Measurements from ENCODE around the gene CNOT1.

Gene CNOT1

DNA sequence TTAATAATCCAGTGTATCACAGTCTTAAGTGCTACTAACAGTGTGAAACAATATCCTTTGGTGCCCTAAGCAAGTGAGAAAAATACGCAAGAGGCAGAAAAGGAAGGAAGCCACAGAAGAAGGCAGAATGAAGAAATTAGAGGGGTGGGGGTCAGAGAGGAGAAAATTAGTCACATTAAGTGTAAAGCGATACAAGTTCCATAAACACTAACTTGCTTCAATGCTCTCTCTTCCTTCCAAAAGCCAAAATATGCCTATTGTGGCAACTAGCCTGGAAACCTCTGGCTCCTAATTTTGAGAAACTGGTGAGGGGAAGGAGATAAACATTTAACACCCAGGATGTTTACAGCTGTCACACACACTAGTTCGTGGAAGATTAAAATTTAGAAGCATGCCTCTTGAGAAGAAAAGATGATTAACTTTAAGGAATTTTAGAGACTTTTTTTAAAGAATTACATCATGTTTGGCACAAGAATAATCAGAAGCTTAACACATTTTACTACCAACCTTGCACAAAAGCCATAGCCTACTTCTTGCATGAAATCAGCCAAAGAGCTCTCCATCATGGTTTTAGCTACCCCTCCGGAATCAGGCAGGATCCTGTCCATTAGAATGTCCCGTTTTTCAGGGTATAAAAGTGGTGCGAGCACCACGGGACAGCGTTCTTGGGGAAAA, 44.7 kb downstream of the CNOT1 start:
- Histone ChIP-seq H3K9me2 (replicated peaks; ENCODE audit: low read depth, low read length) (no peaks in the 10 kb centered on the region), H3F3A (ENCODE audit: low read depth) (peaks cover 7% of the 10 kb centered on the region; the same call in 1 of the 2 replicates), H3K4me2 (ENCODE audit: low read depth, low read length, poor library complexity, severe bottlenecking) (no peak overlapping the region), H3K36me3 (ENCODE audit: insufficient read depth, low read length) (peaks cover 96% of the 10 kb centered on the region; the same call in 1 of the 2 replicates), H2AFZ (ENCODE audit: low read length) (no peak overlapping the region), H3K9me3 (ENCODE audit: insufficient read depth, low read depth, low read length) (no peaks in the 10 kb centered on the region), H3K4me3 (ENCODE audit: low read length, poor library complexity, severe bottlenecking) (no peak overlapping the region), H4K20me1 (ENCODE audit: insufficient read depth, low read length, poor library complexity, severe bottlenecking) (peaks cover 6% of the 10 kb centered on the region), H3K79me2 (ENCODE audit: insufficient read depth, low read length) (no peaks in the 10 kb centered on the region; the same call in 1 of the 2 replicates), H3K27me3 (ENCODE audit: insufficient read depth, low read length, poor library complexity, severe bottlenecking) (no peaks in the 10 kb centered on the region), H3K9ac (ENCODE audit: low read depth, low read length, poor library complexity, severe bottlenecking) (no peak overlapping the region), H3K4me1 (ENCODE audit: insufficient read depth, low read length, poor library complexity, severe bottlenecking) (no peaks in the 10 kb centered on the region)
- no peak for TF ChIP-seq EZH2phosphoT487 (IDR thresholded peaks at IDR 0.05; ENCODE audit: borderline replicate concordance)
- TF ChIP-seq, protein P1, sequence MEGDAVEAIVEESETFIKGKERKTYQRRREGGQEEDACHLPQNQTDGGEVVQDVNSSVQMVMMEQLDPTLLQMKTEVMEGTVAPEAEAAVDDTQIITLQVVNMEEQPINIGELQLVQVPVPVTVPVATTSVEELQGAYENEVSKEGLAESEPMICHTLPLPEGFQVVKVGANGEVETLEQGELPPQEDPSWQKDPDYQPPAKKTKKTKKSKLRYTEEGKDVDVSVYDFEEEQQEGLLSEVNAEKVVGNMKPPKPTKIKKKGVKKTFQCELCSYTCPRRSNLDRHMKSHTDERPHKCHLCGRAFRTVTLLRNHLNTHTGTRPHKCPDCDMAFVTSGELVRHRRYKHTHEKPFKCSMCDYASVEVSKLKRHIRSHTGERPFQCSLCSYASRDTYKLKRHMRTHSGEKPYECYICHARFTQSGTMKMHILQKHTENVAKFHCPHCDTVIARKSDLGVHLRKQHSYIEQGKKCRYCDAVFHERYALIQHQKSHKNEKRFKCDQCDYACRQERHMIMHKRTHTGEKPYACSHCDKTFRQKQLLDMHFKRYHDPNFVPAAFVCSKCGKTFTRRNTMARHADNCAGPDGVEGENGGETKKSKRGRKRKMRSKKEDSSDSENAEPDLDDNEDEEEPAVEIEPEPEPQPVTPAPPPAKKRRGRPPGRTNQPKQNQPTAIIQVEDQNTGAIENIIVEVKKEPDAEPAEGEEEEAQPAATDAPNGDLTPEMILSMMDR (conservative IDR thresholded peaks at IDR 0.05; ENCODE audit: low read length) = no peak

DNA sequence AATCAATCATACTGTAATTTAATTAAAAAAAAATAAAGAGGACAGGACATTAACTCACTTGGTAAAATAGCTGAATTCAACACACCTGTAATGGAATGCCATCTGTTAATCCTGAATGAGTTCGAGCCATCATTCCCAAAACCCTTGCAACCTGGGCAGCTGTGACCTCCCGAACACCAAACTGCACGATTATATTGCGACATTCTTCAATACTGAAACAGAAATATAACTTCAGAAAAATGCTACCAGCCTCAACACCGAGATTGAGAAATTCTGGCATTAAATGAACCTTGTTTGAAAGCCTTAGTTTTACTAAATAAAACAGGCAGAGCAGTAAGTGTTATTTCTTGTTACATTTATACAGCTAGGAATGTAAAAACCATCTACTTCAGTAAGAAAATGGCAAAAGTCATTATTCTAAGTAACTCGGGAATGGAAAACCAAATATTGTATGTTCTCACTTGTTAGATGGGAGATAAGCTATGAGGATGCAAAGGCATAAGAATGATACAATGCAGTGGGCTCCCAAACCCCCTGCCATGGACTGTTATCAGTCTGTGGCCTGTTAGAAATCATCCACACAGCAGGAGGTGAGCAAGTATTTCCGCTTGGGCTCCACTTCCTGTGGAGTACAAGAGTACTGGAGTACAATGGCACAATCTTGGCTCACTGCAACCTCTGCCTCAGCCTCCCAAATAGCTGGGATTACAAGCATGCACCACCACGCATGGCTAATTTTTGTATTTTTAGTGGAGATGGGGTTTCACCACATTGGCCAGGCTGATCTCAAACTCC, 46.5 kb downstream of the CNOT1 start:
- H3K27me3 ChIP-seq (ENCODE audit: insufficient read depth, low read length, poor library complexity, severe bottlenecking) = no peaks in the 10 kb centered on the region
- H3K9me2 ChIP-seq (replicated peaks; ENCODE audit: low read depth, low read length) = no peaks in the 10 kb centered on the region
- H3K36me3 ChIP-seq (ENCODE audit: insufficient read depth, low read length) = peaks cover 95% of the 10 kb centered on the region; the same call in 1 of the 2 replicates
- no peak overlapping the region for H3K9ac ChIP-seq (ENCODE audit: low read depth, low read length, poor library complexity, severe bottlenecking)
- peaks cover 7% of the 10 kb centered on the region; the same call in 1 of the 2 replicates for H3F3A ChIP-seq (ENCODE audit: low read depth)
- TF ChIP-seq EZH2phosphoT487 (IDR thresholded peaks at IDR 0.05; ENCODE audit: borderline replicate concordance) = no peak
- TF ChIP-seq, protein P1 (conservative IDR thresholded peaks at IDR 0.05; ENCODE audit: low read length) = no peak
- no peak overlapping the region for H3K4me3 ChIP-seq (ENCODE audit: low read length, poor library complexity, severe bottlenecking)
- H2AFZ ChIP-seq (ENCODE audit: low read length) = no peak overlapping the region
- H3K4me1 ChIP-seq (ENCODE audit: insufficient read depth, low read length, poor library complexity, severe bottlenecking) = no peaks in the 10 kb centered on the region
- H3K9me3 ChIP-seq (ENCODE audit: insufficient read depth, low read depth, low read length) = no peaks in the 10 kb centered on the region
- H4K20me1 ChIP-seq (ENCODE audit: insufficient read depth, low read length, poor library complexity, severe bottlenecking) = no peaks in the 10 kb centered on the region
- H3K4me2 ChIP-seq (ENCODE audit: low read depth, low read length, poor library complexity, severe bottlenecking) = no peak overlapping the region
- no peaks in the 10 kb centered on the region; the same call in 1 of the 2 replicates for H3K79me2 ChIP-seq (ENCODE audit: insufficient read depth, low read length)

DNA sequence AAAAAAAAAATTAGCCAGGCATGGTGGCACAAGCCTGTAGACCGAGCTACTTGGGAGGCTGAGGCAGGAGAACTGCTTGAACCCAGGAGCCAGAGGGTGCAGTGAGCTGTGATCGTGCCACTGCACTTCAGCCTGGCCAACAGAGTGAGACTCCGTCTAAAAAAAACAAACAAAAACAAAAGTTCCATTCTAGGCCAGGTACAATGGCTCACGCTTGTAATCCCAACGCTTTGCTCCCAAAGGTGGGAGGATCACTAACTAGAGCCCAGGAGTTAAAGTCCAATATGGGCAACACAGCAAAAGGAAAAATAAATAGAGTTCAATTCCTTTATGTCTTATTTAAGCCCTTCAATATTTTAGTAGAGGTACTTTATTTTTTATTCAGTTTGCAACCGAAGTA, 47.5 kb downstream of the CNOT1 start:
- peaks cover 96% of the 10 kb centered on the region for H3K36me3 ChIP-seq (ENCODE audit: insufficient read depth, low read length)
- no peak overlapping the region for H3K9ac ChIP-seq (ENCODE audit: low read depth, low read length, poor library complexity, severe bottlenecking)
- no peaks in the 10 kb centered on the region for H4K20me1 ChIP-seq (ENCODE audit: insufficient read depth, low read length, poor library complexity, severe bottlenecking)
- H3K4me1 ChIP-seq (ENCODE audit: insufficient read depth, low read length, poor library complexity, severe bottlenecking) = no peaks in the 10 kb centered on the region
- no peak overlapping the region for H3K4me3 ChIP-seq (ENCODE audit: low read length, poor library complexity, severe bottlenecking)
- no peaks in the 10 kb centered on the region; the same call in 1 of the 2 replicates for H3K79me2 ChIP-seq (ENCODE audit: insufficient read depth, low read length)
- H3K27me3 ChIP-seq (ENCODE audit: insufficient read depth, low read length, poor library complexity, severe bottlenecking) = no peaks in the 10 kb centered on the region
- H3K4me2 ChIP-seq (ENCODE audit: low read depth, low read length, poor library complexity, severe bottlenecking) = no peak overlapping the region
- H2AFZ ChIP-seq (ENCODE audit: low read length) = no peak overlapping the region
- TF ChIP-seq, protein P1 (conservative IDR thresholded peaks at IDR 0.05; ENCODE audit: low read length) = no peak
- no peak for TF ChIP-seq EZH2phosphoT487 (IDR thresholded peaks at IDR 0.05; ENCODE audit: borderline replicate concordance)
- H3K9me2 ChIP-seq (replicated peaks; ENCODE audit: low read depth, low read length) = no peaks in the 10 kb centered on the region
- H3F3A ChIP-seq (ENCODE audit: low read depth) = peaks cover 2% of the 10 kb centered on the region; the same call in 1 of the 2 replicates
- H3K9me3 ChIP-seq (ENCODE audit: insufficient read depth, low read depth, low read length) = no peaks in the 10 kb centered on the region

Data from Loucy (cell line).